ENCODE data around the gene MSH2.
"Not testable (repeated sequence)": the region's sequence is repeated elsewhere in the genome, so short reads cannot be mapped to it uniquely, and the experiment has no call there.

The MSH2 gene

DNA sequence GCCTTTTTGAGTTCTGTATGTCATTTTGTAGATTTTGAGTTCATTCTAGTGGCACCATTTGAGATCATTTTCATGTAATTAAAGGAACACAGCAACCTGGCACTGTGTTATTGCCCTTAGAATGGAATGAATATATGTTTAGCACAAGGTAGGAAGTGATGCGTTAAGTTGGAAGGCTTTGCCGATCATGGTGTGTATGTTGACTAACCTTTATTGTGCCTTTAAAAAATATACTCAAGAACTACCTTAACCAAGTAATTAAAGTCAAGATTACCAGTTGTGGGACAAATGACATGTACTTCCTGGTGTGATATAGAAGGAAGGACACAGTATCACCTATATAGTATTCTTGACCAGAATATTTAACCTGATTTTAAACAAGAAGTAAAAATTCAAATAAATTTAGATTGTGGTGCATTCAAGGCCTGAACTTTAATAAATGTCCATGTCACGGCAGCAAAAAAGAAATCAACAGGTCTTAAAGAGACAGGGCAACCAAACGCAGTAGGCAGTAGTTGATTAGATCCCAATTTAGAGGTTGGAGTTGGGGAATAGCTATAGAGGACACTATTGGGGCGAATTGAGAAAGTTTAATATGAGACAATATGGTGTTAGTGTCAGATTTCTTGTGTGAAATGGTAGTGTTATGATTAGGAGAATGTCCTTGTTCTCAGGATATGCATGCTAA lies 68.6 kb downstream of the MSH2 start:
- no peak for DNase-seq
- intact Hi-C loops (cut with DNase I): no loop called here

DNA sequence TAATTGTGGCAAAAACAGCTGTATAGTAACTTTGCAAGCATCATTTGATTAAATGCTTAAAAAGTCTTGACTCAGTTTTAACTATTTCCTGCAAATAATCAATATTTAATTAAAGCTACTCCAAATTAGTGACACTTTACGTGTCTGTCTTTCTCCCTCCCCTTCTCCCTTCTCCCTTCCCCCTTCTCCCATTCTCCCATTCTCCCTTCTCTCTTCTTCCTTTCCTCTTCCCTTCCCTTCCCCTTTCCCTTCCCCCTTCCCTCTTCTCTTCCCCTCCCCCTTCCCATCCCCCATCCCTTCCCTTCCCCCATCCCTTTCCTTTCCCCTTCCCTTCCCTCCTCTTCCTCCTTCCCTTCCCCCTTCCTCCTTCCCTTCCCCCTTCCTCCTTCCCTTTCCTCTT lies 76.9 kb downstream of the MSH2 start:
- intact Hi-C loops (cut with DNase I): no loop called here
- DNase-seq: no peak

DNA sequence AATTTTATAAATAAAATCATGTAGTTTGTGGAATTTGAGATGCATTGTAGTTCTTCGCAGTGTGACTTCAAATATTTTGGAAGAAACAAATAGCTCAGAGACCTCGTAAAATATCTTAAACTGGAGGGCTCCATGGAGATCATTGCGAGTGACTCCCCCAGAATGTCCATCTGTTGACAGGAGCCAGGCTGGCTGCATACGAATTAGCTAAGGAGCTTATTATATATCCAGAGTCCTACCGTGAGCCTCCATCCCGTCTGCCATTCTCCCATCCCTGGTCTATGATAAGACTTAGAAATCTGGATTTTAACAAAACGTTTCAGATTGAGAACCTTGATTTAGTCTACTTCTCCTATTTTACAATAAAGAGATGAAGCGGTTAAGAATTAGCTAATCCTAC lies 80.2 kb downstream of the MSH2 start:
- no peak for DNase-seq
- intact Hi-C loops (cut with DNase I): no loop called here

DNA sequence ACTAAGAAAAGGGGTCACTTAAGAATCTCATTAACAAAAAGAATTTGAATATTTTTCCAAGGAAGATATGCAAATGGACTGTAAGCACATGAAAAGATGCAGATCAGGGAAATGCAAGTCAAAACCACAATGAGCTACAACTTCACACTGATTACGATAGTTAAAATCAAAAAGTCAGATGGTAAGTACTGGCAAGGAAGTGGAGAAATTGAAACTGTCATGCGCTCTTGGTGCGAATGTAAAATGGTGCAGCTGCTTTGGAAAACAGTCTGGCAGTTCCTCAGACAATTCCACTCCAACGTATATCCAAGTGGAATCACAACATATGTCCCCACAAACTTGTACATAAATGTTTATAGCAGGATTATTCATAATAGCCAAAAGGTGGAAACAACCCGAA lies 81.4 kb downstream of the MSH2 start:
- DNase-seq: no peak
- intact Hi-C loops (cut with DNase I): no loop called here

DNA sequence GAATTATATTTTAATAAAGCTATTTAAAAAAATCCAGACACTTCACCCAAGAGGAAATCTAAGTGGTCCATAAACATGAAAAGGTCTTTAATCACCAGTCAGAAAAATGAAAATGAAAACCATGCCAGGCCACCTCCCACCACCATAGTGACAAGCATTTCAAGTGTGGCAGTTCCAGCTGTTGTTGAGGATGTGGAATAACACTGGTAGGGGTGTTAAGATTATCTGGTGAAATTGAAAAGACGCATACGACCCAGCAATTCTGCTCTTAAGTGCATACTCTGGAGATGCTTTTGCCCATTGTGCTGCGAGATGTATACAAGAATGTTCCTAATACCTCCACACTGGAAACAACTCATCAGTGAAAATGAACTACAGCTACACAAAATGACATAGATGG lies 82.2 kb downstream of the MSH2 start:
- intact Hi-C loops (cut with DNase I): no loop called here

DNA sequence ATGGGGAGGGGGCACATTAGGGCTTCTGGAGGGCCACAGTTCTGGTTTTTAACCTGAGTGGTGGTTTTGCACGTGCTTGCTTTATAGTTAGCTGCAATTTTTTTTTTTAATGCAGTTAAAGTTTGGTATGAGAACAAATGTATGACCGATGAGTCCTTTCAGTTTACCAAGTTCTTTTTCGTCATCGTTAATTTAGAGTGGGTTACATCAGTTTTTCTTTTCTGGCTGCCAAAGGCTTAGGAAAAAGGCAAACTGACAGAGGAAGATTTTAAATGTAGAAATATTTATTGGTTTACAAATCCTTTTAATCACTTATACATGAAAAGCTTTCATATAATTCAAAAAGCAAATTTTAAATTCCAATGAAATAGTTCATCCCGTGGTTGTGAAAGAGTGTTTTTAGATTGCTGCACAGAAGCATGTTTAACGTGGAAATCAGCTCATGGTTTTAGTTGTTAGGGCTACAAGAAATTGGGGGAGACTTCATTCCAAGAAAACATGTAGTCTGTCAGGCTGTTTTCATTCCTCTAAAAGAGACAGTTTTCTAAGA lies 82.9 kb downstream of the MSH2 start:
- intact Hi-C loops (cut with DNase I): no loop called here

More for the DNA sequence above, 82.2 kb downstream of the MSH2 start:
- no peak for DNase-seq

DNA sequence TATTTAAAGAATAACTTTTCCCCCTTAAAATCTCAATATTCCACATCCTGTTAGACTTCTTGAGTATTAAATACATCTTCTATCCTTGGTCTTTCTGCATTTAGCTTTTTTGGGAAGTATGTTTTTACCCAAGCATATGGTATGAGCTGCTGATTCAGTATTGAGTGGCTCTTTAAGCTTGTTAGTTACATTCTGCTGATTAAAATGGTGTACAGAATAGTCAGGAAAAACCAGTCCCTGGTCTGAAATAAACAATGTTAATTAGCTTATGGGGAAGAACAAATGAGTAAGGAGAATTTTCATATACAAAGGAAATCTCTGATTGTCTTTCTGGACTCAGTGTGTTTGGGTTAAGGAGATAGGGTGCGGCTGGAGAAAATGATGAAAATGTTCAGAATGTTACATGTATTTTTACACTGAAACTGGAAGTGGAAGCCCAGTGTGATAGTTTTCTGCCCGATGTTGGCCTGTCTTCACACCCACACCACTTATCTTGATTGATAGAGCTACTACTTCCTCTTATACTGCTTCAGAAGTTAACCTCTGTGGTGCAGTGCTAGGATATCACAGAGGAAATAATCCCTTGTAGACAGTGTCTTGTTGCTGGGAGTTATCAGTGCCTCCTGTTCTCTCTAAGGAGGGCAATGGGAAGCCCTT lies 84.0 kb downstream of the MSH2 start:
- DNase-seq: no peak
- intact Hi-C loops (cut with DNase I): no loop called here

More for the DNA sequence above, 82.9 kb downstream of the MSH2 start:
- no peak for DNase-seq

DNA sequence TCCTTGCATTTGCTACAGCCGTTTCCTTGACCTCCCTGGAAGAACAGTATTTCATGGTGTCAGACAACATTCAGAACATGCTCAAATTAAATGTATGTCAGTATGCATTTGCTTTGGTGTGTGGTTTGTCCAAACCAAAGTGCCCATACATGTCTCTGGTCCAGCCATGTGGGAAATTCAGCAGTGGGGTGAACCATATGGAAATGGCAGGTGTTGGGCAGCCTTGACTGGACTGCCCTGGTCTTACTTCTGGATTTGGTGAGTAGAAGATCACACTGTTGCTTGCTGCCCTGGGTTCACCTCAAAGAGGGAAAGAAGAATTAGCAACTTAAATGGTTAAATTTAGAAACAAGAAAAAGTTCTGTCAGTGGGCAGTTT lies 84.5 kb downstream of the MSH2 start:
- intact Hi-C loops (cut with DNase I): no loop called here
- DNase-seq: no peak

DNA sequence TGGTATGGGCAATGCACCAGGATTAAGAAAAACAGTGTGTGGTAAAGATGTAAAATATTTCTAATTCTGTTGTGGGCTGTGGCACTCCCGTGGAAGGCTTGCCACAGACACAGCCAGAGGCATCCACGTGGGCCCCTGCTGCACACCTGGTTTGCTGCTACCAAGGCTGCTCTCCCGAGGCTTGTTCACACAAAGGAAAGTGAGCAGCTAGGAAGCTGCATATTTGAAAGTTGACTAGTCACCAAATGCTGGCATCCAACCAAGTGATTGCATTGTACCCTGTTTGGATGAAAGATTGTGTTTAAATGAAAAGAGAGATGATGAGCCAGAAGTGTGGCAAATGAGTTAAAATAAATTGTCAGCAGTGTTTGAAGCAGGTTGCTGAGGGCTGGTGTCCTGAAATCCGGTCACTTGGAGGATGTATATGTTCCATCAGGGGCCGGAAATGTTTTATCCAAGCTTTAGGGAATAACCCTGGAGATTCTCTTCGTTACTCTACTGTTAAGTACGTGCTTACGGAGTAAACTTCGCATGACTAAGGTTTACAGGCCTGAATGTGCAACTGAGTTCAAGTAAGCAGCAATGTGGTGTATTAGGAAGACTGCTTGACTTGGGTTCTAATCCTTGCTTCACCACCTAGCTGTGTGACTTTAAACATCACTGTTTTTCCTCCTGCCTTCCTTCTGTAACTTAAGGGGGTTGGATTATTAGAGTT lies 86.1 kb downstream of the MSH2 start:
- intact Hi-C loops (cut with DNase I): no loop called here
- DNase-seq: no peak

DNA sequence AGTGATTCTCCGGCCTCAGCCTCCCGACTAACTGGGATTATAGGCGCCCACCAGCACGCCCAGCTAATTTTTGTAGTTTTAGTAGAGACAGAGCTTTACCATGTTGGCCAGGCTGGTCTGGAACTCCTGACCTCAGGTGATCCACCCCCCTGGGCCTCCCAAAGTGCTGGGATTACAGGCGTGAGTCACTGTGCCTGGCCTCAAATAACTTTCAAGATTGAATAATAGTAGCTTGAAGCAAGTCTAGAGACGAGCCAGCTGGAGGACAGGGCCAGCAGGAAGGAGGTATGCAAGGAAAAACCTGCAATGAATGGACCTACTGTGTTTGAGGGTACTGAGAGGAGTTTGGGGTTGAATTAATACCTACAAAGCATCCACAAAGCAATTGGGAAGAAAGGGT lies 87.5 kb downstream of the MSH2 start:
- DNase-seq: no peak
- intact Hi-C loops (cut with DNase I): no loop called here

DNA sequence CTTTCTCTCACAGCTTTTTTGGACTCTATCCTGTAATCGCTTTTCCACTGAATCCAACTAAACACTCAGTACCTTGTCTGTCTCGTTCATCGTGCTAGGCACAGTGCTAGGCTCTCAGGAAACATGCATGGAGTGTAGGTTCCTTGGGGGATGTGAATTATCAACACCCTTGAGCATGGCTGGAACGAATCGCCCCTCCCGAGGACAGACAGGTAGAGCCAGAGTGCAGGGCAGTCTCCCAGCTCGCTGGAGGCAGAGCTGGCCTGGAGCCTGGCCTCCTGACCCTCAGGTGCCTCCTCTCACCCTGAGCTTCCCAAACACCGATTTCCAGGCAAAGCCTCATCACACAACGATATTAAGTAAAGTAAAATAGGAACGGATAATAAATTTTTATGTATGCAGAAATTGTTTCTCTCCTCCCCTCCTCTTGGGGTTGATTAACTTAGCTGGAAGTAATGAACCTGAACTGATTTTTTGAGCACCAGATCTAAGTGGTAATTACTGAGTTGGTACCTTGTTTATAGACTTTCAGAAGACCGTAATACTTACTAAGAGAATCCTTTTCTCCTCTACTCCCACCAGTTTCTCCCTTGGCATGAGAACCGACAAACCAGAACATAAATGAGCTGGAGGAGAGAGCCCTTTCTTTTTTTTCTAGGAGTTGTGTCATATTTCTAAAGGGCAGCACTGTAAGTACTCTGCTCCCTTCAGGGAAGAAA lies 90.5 kb downstream of the MSH2 start:
- intact Hi-C loops (cut with DNase I): no loop called here
- no peak for DNase-seq

DNA sequence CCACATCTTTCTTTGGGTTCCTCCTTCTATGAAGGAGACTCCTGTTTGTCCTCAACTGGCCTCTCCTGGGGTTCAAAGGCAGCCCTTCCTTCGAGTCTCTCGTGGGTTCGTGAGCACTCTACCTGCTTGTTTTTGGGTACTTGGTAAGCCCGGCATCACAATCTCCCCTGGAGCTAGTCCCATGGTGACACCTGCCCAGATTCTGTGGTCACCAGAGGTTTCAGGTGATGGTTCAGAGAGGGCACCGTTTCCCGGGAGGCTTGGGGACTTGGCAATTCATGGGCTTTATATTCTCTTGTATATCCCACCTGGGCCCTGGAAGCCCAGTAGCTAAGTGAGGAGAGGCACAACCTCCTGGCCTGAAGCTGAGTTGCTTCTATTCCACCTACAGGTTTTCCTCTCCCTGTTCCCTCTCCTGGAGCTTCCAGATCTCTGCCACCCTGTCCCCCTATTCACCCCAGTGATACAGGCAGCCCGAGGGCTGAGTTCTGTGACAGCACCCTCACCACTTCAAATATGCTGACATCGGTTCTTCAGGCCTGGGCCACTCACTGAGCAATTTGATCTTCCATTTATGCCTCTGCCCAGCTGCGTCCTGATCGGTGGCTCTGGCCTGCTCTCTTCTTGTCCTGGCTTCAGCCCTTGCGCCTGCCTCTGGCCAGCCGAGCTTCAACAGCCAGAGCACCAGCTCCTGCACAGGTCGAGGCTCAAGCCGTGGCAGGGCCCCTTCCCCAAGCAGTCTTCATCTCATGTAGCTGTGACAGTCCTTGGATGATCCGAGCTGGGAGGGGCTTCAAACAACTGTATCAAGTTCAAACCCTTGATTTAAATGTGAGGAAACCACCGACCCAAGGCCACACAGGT lies 91.5 kb downstream of the MSH2 start:
- no peak for DNase-seq
- intact Hi-C loops (cut with DNase I): no loop called here

DNA sequence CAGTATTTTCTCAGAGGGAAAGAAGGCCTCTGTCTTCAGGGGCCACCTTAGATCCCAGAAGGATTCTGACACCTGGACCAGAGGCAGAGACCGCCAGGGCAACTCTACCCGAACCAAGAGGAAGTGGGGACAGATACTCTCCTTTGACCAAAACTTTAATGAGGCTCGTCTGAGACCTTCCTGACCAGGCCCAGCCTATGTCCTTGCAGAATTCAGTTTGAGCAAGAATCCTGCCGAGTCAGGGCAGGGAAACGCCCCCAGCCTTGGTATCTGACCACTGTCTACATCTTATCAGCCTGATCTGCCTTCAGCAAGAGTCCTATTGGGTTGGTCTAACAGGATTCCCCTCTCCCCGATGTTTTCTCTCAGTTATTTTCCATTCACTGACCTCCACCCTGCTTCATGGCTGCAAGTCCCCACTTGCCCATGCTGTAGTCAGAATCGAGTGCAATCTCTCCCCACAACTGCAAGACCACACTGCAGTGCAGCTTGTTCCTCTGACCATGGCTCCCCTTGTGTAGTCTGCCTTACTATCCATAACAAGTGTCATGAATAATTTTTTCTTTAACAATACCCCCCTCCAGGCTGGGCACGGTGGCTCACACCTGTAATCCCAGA lies 95.0 kb downstream of the MSH2 start:
- no peak for DNase-seq
- intact Hi-C loops (cut with DNase I): no loop called here

DNA sequence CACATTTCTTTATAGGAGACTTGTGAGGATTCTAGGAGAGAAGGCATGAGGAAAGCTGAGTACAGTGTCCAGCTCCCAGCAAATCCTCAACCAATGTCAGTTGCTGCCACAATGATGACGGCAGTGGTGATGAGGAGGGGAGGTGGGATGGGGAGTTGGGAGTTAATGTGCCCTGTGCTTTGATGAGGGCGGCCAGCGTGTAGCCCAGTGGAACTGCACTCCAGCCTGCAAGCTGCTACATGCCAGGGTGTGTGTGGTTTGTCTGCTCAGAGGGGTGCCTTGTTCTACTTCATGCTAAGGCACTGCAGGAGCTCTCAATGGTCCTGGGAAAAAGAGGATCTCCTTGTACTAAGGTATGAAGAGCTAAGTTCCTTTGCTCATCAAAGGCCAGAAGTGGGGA lies 96.1 kb downstream of the MSH2 start:
- intact Hi-C loops (cut with DNase I): no loop called here
- DNase-seq: no peak

DNA sequence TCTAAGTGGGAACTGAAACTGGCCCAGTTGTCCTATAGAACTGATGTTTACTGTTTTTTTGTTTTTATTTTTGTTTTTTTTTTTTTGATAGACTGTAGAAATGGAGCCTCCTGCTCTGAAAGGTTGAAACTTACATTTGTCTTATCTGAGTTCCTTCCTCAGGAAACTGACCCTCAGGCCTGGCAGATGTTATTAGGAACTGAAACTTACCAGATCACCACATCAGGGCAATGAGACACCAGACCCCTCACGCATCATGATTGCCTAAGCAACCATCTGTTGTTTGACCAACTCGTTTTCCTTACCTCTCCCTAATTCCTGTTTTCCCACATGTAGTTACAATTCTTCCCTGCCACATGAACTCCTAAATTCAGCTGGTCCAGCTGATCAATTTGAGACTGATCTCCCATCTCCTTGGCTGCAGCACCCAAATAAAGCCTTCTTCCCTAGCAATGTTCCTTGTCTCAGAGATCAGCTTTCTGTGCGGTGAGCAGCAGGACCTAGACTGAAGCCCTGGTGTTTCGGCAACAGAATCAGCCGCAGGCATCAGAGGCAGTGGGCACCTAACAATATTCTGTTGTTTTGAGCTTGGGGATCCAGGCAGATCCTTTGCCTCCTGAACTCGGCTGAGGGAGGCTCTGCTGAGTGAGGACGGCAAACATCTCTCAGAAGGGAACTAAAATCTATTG lies 96.8 kb downstream of the MSH2 start:
- intact Hi-C loops (cut with DNase I): no loop called here
- no peak for DNase-seq

DNA sequence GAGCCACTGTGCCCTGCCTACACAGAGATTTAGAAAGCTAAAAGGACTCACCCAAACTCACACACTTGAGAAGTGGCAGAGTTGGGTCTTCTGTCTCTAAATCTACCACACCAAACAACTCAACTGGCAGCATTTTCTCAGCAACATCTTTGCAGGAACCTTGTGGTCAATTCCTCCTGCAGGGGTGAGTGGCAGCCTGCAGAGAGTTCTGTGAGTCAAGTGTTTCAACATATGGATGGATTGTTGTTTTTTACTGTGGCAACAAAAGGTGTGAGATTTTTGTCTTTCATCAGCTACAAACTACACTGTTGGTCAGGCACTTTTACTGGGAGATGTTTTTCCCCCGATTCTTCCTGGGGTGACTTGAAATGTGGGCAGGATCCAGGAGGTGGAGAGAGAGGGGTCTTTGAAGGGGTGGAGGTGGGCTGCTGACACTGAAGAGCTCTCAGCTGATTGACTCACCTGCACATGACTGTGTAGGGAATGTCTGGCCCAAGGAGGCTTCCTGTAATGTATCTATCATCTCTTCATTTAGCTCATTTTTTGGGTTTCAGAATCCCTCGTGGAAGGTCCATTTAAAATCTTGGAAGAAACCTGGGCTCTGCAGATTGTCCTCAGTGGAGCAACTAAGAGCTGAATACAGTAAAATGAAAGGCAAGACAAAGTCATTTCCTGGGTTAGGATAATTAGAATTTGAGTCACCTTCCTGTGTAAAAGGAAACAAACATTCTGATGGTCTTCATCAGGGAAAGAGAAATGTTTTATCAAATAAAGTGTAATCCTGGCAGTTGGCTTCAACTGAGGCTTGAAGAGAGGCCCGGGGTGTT lies 98.6 kb downstream of the MSH2 start:
- DNase-seq: no peak
- intact Hi-C loops (cut with DNase I): no loop called here

DNA sequence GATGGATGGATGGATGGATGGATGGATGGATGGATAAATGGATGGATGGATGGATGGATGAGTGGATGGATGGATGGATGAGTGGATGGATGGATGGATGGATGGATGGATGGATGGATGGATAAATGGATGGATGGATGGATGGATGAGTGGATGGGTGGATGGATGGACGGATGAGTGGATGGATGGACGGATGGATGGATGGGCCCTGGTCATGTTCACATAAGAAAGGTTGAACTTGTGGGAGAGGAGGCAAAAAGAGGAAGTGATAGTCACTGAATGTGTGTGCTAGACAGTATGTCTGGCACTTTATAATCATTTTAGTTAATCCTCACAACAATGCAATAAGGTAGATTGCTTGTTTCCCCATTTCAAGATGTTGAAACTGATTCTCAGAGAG lies 99.5 kb downstream of the MSH2 start:
- intact Hi-C loops (cut with DNase I); DNase-seq: not testable (repeated sequence)

DNA sequence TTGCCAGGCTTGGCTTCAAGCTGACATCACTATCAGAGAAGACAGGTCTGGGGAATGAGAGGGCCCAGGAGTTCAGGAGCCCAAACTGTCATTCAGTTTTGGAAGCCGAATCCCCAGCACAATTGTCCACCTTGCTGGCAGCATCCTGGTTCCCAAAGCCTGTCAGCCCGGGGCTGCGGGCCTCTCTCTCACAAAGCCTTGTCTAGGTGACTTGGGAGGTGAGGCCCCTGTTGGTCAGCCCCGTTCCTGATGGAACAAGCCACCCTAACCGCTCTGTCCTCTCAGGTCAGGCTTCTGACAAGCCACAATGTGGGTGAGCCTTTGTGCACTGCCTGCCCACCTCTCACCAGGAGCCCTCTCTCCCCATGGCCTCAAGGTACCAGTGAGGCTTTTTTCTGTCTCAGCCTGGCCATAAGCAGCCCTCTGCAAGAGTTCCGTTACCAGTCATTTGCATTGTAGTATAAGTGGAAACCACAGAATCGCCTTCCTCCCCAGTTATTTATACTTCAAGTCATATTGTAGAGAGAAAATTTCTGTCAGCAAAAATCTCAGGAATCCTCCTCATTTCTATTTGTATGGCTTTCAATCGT lies 100.6 kb downstream of the MSH2 start:
- DNase-seq: no peak
- intact Hi-C loops (cut with DNase I): no loop called here
